Mesothelial cell of epicardium (in vitro differentiated cells): ENCODE measurements around the gene SLC9A3. TPM values are rescaled to one million over a fixed set of nuclear protein-coding genes. Genes with fewer than 3 reads are reported as not detected.

ENCODE experiments used
- DNase-seq, 2 experiments: peaks; one replicate each; pipeline ENCODE4 v3.0.0; 2021; ENCODE audit warnings: low spot score in 2 of 2; ENCODE audit not compliant: unreplicated experiment in 2 of 2
- H3K27ac Mint-ChIP-seq: 2 replicates; pipeline ENCODE4 v1.8.0; 2021; ENCODE audit warnings: mixed read lengths
- H3K27me3 Mint-ChIP-seq: 2 replicates; pipeline ENCODE4 v1.8.0; 2021; ENCODE audit warnings: low read depth, mixed read lengths
- H3K36me3 Mint-ChIP-seq: 2 replicates; pipeline ENCODE4 v1.8.0; 2021; ENCODE audit warnings: mixed read lengths
- H3K4me1 Mint-ChIP-seq: 2 replicates; pipeline ENCODE4 v1.8.0; 2021; ENCODE audit warnings: mixed read lengths
- H3K4me3 Mint-ChIP-seq: 2 replicates; pipeline ENCODE4 v1.8.0; 2021; ENCODE audit warnings: mild to moderate bottlenecking, moderate library complexity, mixed read lengths
- H3K9me3 Mint-ChIP-seq: 2 replicates; pipeline ENCODE4 v1.8.0; 2021; ENCODE audit warnings: mixed read lengths
- total RNA-seq: library from RNA; stranded (reverse); gene quantifications from 3 replicates; pipeline ENCODE4 v1.2.1, GENCODE V29; 2021
- TF ChIP-seq, protein P1 (sequence below): fragments of 200-600 bp; sonication (generic); IDR thresholded peaks from one replicate; pipeline ENCODE4 v1.5.0; 2021; ENCODE audit warnings: antibody characterized with exemption; ENCODE audit not compliant: unreplicated experiment

The SLC9A3 gene
- total RNA-seq, 1 donor from 2014 or later: 2.3 TPM

DNA sequence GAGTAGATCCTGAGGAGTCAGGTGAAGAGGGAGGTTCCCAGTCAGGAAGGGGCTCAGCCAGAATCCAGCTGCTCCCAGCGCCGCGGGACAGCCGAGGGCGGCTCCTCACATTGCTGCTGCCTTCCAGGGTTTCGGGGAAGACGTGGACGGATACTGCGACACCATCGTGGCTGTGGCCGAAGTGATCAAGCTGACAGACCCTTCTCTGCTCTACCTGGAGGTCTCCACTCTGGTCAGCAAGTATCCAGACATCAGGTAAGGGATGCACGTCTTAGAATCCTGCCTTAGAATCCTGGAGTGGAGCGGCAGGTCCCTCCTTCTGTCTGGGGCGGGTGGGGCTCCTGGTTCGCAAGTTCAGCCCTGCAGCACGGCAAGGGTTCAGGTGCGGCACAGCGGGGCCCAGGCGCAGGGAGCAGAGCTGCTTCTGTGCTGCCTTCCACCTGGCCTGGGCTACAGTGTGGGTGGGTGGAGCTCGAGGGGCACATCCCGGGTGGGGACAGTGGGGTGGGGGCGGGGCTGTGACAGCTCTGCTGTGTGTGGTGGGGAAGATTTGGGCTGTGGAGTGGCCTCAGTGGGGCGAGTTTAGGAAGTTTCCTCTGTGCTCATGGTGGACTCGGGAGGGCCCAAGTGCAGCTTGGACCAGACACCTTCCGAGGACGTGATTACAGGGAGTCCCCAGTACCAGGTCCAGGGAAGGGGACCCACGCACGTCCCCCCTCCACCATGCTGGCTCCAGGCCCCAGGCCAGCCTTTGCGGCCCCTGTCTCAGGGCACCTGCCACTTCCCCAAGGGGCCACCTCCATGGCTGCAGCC, 58.5 kb downstream of the SLC9A3 start:
- Mint-ChIP-seq H3K4me3 (no peak overlapping the region), H3K27ac (no peak overlapping the region), H3K36me3 (peaks cover 26% of the 10 kb centered on the region), H3K27me3 (no peaks in the 10 kb centered on the region), H3K4me1 (no peaks in the 10 kb centered on the region), H3K9me3 (no peaks in the 10 kb centered on the region)
- DNase-seq: no peak
- TF ChIP-seq, protein P1, sequence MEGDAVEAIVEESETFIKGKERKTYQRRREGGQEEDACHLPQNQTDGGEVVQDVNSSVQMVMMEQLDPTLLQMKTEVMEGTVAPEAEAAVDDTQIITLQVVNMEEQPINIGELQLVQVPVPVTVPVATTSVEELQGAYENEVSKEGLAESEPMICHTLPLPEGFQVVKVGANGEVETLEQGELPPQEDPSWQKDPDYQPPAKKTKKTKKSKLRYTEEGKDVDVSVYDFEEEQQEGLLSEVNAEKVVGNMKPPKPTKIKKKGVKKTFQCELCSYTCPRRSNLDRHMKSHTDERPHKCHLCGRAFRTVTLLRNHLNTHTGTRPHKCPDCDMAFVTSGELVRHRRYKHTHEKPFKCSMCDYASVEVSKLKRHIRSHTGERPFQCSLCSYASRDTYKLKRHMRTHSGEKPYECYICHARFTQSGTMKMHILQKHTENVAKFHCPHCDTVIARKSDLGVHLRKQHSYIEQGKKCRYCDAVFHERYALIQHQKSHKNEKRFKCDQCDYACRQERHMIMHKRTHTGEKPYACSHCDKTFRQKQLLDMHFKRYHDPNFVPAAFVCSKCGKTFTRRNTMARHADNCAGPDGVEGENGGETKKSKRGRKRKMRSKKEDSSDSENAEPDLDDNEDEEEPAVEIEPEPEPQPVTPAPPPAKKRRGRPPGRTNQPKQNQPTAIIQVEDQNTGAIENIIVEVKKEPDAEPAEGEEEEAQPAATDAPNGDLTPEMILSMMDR: no peak

DNA sequence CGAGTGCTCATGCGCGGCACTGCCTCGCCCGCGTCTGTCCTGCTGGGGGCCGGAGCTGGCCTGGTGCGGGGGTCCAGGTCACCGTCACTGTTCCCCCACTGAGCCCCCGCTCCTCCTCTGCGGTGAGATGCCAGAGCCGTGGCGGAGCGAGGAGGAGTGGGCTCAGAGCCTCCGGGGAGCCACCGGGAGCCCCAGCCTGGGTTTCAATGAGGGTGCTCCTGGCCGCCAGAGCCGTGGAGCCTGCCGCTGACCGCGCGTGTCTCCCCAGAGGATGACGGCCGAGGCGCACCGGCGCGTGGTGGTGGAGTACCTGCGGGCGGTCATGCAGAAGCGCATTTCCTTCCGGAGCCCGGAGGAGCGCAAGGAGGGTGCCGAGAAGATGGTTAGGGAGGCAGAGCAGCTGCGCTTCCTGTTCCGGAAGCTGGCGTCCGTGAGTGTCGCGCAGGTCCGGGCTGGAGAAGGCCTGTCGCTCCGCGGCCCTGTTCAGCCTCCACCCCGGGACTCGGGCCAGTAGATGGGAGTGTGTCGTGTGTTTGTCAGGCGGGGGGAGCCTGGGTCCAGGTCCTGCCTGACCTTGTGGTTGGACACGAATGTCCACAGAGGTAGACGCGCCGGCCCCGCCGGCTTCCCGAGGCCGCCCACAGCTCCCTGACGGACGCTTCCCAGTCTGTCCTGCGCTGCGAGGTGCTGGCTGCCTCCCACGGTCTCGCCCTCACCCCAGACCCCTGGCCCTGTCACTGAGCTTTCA, 59.2 kb downstream of the SLC9A3 start:
- TF ChIP-seq, protein P1: no peak
- no peak overlapping the region for H3K27ac Mint-ChIP-seq
- H3K4me1 Mint-ChIP-seq: no peaks in the 10 kb centered on the region
- H3K27me3 Mint-ChIP-seq: no peaks in the 10 kb centered on the region
- no peaks in the 10 kb centered on the region for H3K9me3 Mint-ChIP-seq
- H3K36me3 Mint-ChIP-seq: peaks cover 30% of the 10 kb centered on the region
- H3K4me3 Mint-ChIP-seq: no peak overlapping the region
- DNase-seq: no peak

DNA sequence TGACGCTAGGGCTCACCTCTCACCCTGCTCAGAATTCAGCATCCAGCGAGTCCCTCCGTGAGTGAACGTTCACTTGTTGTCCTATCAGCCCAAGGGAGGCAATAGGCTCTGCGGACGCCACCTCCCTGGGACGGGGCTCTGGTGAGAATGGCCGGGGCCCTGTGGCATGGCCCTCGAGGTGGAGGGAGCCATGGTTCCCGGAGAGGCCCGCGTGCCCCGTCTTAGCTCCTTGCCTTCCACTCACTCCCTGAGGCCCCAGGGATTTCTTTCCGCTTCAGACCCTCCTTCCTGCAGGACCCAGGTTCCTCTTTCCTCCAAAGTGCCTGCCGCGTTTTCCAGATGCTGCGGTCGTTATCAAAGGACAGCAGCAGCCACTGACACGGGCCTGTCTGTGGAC, 59.8 kb downstream of the SLC9A3 start:
- H3K4me1 Mint-ChIP-seq: no peaks in the 10 kb centered on the region
- H3K27ac Mint-ChIP-seq: no peak overlapping the region
- TF ChIP-seq, protein P1: no peak
- no peaks in the 10 kb centered on the region for H3K27me3 Mint-ChIP-seq
- peaks cover 34% of the 10 kb centered on the region for H3K36me3 Mint-ChIP-seq
- DNase-seq: no peak
- H3K9me3 Mint-ChIP-seq: no peaks in the 10 kb centered on the region
- H3K4me3 Mint-ChIP-seq: no peak overlapping the region

DNA sequence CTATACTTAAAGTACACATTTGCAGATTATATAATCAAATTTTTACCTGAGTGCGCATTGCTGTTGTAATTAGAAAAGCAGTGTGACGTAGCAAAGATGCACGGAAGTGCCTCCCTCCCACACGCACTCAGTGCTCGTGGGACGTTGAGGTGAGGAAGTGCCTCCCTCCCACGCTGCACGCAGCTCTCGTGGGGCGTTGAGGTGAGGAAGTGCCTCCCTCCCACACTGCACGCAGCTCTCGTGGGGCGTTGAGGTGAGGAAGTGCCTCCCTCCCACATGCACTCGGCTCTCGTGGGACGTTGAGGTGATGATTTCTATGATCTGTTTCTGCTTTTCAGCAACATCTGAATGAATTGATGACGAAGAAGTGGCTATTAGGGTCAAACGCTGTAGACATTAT, 60.3 kb downstream of the SLC9A3 start:
- Mint-ChIP-seq H3K4me1 (no peaks in the 10 kb centered on the region), H3K27ac (no peak overlapping the region), H3K27me3 (no peaks in the 10 kb centered on the region), H3K4me3 (no peak overlapping the region), H3K36me3 (peaks cover 37% of the 10 kb centered on the region), H3K9me3 (no peaks in the 10 kb centered on the region)
- DNase-seq: no peak
- TF ChIP-seq, protein P1: no peak

DNA sequence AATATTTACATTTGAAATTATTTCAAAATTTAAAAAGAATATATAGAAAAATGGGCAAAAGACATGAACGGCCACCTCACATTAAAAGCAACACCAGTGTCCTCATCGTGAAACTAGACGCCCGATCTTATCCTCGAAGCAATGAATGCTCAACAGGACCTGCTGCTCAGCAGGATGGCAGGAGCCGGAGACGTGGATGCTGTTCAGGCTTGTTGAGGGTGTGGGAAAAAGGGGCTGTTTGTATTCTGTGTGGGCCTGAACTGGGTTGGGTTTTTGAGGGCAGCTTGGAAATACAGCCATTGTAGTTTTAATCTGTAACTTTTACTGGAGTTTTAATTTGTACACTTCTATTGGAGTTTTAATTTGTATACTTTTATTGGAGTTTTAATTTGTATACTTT, 60.9 kb downstream of the SLC9A3 start:
- TF ChIP-seq, protein P1: no peak
- H3K27me3 Mint-ChIP-seq: no peaks in the 10 kb centered on the region
- H3K4me1 Mint-ChIP-seq: no peaks in the 10 kb centered on the region
- H3K27ac Mint-ChIP-seq: no peak overlapping the region
- no peak for DNase-seq
- no peak overlapping the region for H3K4me3 Mint-ChIP-seq
- peaks cover 40% of the 10 kb centered on the region for H3K36me3 Mint-ChIP-seq
- no peaks in the 10 kb centered on the region for H3K9me3 Mint-ChIP-seq
